Peyer's patch (tissue), 4 donors: ENCODE results near the gene NEMP2.

ENCODE experiments used
- CTCF ChIP-seq, 6 experiments: fragments of 450-650 bp in 4 of 6; fragments of 200-600 bp in 2 of 6; sonication (generic) in 1 of 6; IDR thresholded peaks; one replicate each; pipeline ENCODE4 v1.5.1; 2017 to 2019; ENCODE audit warnings: antibody characterized with exemption in 6 of 6, mild to moderate bottlenecking in 3 of 6, moderate library complexity in 1 of 6
- POLR2A ChIP-seq, 2 donors: fragments of 450-650 bp; IDR thresholded peaks; one replicate each; pipeline ENCODE4 v1.5.1; 2017; ENCODE audit warnings: antibody characterized with exemption in 2 of 2, mild to moderate bottlenecking in 2 of 2, moderate library complexity in 2 of 2

- no peak for TF ChIP-seq CTCF (IDR thresholded peaks at IDR 0.05)
- TF ChIP-seq POLR2A (IDR thresholded peaks at IDR 0.05), result no peak
Measured at GRCh38 chr2:190466819-190467446, 67.6 kb downstream of the NEMP2 start.
